ENCODE results near the gene MYT1. TPM values are rescaled to one million over a fixed set of nuclear protein-coding genes. Genes with fewer than 3 reads are reported as not detected.
"Not testable (repeated sequence)": the region's sequence is repeated elsewhere in the genome, so short reads cannot be mapped to it uniquely, and the experiment has no call there.

MYT1 gene
- total RNA-seq: 0.27 TPM

GRCh38 chr20:64164123-64164836, at the start of gene MYT1:
TSS of gene MYT1 (plus strand) at chr20:64164452. CDS start at chr20:64198862, 34,410 bp downstream.
- DNase-seq (ENCODE audit: low read depth in 2 of 3, low spot score in 2 of 3): no peak

- DNase-seq (ENCODE audit: low read depth in 2 of 3, low spot score in 2 of 3): no peak
Measured at GRCh38 chr20:64115171-64115911, 48.9 kb upstream of the MYT1 start.

- no peak for DNase-seq (ENCODE audit: low read depth in 2 of 3, low spot score in 2 of 3)
Measured at GRCh38 chr20:64116016-64116415, 48.2 kb upstream of the MYT1 start.

DNA sequence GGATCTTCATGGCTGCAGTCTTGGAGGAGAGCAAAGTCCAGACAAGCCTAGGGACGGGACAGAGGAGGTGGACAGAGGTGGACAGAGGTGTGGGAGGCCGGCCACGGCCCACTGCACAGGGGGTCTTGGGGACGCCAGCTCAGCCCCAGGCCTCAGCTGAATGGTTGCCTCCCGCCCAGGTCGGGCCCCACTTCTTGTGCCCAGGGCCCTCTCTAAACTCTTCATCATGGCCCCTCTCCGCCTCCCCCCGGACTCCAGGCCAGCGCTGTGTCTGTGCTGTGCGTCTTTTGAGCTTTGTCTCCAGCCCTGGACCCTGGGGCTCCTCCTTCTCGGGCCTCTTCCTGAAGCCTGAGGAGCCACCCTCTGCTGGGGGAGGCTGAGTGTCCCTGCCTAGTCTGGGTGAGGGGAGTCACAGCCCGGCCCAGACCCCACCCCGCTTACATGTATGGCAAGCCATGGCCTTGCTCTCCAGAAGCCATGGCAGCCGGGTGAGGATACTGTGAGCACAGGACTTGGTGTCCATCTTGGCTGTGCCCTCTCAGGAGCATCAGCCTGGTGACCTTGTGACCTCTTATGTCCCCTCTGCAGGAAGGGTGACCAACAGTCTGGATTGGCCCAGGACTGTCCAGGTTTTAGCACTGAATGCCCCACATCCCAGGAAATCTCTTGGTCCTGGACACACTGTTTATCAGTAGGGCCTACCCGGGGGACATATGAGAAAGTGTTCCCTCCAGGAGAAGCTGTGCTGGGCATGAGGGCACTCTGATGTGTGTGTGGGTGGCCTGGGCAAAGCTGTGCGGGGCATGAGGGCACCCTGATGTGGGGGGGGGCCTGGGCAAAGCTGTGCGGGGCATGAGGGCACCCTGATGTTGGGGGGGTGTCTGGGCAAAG, 47.5 kb upstream of the MYT1 start:
- DNase-seq (ENCODE audit: low read depth in 2 of 3, low spot score in 2 of 3): no peak

DNA sequence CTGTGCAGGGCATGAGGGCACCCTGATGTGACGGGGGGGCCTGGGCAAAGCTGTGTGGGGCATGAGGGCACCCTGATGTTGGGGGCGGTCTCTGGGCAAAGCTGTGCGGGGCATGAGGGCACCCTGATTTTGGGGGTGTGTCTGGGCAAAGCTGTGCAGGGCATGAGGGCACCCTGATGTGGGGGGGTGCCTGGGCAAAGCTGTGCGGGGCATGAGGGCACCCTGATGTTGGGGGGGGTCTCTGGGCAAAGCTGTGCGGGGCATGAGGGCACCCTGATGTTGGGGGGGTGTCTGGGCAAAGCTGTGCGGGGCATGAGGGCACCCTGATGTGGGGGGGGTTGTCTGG, 46.8 kb upstream of the MYT1 start:
- DNase-seq (ENCODE audit: low read depth in 2 of 3, low spot score in 2 of 3): not testable (repeated sequence)

GRCh38 chr20:64119301-64119680, 45.0 kb upstream of the MYT1 start:
- DNase-seq (ENCODE audit: low read depth in 2 of 3, low spot score in 2 of 3): no peak

GRCh38 chr20:64119681-64120341, 44.4 kb upstream of the MYT1 start:
- DNase-seq (ENCODE audit: low read depth in 2 of 3, low spot score in 2 of 3): peak in 1 of 3 donors; percentile 32

GRCh38 chr20:64121586-64121985, 42.7 kb upstream of the MYT1 start:
- no peak for DNase-seq (ENCODE audit: low read depth in 2 of 3, low spot score in 2 of 3)

DNA sequence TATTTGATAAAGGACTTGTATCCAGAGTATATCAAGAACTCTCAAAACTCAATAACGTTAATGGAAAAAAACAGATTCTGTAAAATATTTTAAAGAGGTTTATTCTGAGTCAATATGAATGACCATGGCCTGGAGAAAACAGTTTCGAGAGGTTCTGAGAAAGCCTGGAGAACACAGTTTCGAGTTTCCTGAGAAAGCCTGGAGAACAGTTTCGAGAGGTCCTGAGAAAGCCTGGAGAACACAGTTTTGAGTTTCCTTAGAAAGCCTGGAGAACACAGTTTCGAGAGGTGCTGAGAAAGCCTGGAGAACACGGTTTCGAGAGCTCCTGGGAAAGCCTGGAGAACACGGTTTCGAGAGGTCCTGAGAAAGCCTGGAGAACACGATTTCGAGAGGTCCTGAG, 41.3 kb upstream of the MYT1 start:
- not testable (repeated sequence) for DNase-seq (ENCODE audit: low read depth in 2 of 3, low spot score in 2 of 3)

DNA sequence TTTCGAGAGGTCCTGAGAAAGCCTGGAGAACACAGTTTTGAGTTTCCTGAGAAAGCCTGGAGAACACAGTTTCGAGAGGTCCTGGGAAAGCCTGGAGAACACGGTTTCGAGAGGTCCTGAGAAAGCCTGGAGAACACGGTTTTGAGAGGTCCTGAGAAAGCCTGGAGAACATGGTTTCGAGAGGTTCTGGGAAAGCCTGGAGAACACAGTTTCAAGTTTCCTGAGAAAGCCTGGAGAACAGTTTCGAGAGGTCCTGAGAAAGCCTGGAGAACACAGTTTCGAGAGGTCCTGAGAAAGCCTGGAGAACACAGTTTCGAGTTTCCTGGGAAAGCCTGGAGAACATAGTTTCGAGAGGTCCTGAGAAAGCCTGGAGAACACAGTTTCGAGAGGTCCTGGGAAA, 40.7 kb upstream of the MYT1 start:
- not testable (repeated sequence) for DNase-seq (ENCODE audit: low read depth in 2 of 3, low spot score in 2 of 3)

GRCh38 chr20:64129146-64129782, 35.0 kb upstream of the MYT1 start:
- DNase-seq (ENCODE audit: low read depth in 2 of 3, low spot score in 2 of 3): no peak

- no peak for DNase-seq (ENCODE audit: low read depth in 2 of 3, low spot score in 2 of 3)
Measured at GRCh38 chr20:64130271-64130670, 34.0 kb upstream of the MYT1 start.

DNA sequence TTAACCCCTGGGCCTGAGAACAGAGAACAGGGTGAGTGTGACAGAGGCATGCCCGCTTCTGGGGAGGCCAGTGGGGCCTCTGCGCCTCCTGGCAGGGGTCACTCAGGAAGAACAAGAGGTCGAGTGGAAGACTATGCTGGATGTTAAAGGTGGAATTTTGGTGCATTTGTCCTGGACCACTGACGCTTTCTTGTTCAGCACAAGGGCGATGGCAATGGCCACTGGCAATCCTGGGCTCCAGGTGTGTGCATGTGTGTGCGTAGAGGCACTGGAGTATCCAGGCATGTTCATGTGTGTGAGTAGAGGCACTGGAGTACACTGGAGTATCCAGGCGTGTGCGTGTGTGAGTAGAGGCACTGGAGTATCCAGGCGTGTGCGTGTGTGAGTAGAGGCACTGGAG, 33.4 kb upstream of the MYT1 start:
- no peak for DNase-seq (ENCODE audit: low read depth in 2 of 3, low spot score in 2 of 3)

DNA sequence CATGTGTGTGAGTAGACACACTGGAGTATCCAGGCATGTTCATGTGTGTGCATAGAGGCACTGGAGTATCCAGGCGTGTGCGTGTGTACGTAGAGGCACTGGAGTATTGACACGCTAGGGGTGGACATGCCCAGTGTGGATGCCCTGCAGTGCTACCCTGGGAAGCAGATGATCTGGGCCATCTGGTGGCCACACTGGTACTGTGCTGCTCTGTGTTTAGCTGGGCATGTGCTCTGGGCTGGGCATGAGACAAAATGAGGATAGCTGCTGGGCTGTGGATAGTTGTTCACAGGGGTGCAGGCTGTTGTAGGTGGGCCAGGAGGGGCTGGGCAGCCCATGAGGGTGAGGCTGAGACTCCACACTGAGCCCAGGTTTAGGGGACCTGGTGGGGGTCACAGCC, 32.8 kb upstream of the MYT1 start:
- peak in 1 of 3 donors; percentile 27 for DNase-seq (ENCODE audit: low read depth in 2 of 3, low spot score in 2 of 3)

DNA sequence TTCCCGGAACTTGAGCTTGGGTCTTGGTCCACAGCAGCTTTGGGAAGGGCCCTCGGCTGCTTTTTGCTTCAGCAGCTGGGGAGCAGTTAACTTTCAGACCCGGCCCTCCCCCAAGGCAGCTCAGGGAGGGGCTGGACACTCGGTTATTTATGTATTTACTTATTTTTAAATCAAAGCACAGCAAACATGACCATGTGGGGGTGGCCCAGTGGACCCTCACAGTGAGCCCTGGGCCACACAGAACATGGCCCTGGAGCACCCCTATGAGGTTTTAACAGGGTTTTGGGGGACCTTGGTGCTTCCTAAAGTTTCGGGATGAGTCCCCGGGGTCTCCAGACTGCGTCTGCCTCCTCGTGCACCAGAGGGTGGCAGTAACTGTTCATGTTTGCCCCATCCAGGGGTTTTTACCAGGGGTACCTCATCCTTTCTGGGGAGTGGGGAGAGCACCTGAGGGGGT, 30.3 kb upstream of the MYT1 start:
- DNase-seq (ENCODE audit: low read depth in 2 of 3, low spot score in 2 of 3): peak in 1 of 3 donors; percentile 10

DNA sequence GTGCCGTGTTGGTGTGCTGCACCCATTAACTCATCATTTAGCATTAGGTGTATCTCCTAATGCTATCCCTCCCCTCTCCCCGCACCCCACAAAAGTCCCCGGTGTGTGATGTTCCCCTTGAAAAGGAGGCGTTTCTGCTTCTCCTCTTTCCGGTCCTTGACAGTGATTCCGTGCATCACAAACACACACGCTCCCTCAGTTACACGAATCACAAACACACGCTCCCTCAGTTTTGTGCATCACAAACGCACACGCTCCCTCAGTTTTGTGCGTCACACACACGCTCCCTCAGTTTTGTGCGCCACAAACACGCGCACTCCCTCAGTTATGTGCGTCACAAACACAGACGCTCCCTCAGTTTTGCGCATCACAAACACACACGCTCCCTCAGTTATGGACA, 29.5 kb upstream of the MYT1 start:
- not testable (repeated sequence) for DNase-seq (ENCODE audit: low read depth in 2 of 3, low spot score in 2 of 3)

- no peak for DNase-seq (ENCODE audit: low read depth in 2 of 3, low spot score in 2 of 3)
Measured at GRCh38 chr20:64136004-64136710, 28.1 kb upstream of the MYT1 start.

DNA sequence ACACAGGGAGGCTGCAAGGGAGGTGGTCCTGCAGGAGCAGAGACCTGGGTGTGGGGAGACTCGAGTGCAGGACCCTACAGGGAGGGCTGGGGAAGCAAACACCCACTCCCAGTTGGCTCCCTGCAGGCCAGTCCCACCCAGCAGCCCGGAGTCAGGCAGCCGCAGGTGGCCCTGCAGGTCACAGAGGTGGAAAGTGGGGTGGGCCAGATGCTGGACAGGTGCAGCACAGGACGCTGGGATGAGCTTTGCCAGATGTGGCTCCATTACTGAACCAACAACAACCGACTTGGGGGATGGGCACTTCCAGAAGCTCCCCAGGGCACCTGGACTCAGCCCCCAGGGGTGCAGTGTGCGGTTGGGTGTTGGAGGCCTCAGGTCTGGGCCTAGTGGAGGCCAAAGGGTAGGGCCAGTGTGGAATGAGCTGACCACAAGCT, 26.6 kb upstream of the MYT1 start:
- no peak for DNase-seq (ENCODE audit: low read depth in 2 of 3, low spot score in 2 of 3)

DNA sequence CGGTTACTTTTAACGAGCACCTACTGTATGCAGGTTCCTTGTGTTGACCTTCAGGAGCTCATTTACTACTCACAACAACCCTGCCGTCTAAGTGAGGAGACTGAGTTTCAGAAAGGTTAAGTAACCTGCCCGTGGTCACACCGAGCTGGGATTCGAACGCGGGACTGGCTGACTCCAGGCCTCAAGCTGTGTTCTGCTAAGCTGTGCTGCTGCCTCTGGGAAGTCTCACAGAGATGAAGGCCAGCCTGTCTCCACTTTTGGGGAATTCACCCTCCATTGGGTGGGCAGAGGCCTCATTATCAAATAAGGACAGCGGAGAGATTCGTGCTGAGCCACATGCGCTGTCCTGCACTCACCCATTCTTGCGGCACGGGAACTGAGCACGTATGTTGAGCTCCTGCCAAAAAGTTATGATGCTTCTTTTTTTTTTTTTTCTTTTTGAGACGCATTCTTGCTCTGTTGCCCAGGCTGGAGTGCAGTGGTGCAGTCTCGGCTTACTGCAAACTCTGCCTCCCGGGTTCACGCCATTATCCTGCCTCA, 25.9 kb upstream of the MYT1 start:
- no peak for DNase-seq (ENCODE audit: low read depth in 2 of 3, low spot score in 2 of 3)

Measured in hematopoietic multipotent progenitor cell (in vitro differentiated cells).